DMS153 treated with DMSO at 0.1 percent for 48 hours (cell line): ENCODE results near the gene MSX1.

Experiments used
- DNase-seq: peaks from one replicate; lab custom pipeline; 2025; ENCODE audit not compliant: unreplicated experiment; lab: John Stamatoyannopoulos, UW

MSX1 gene

GRCh38 chr4:4868758-4869723, 9.6 kb downstream of the MSX1 start:
- DNase-seq: no peak

GRCh38 chr4:4869731-4870571, 10.5 kb downstream of the MSX1 start:
- DNase-seq: no peak

GRCh38 chr4:4870576-4871241, 11.2 kb downstream of the MSX1 start:
- DNase-seq: no peak

- DNase-seq: no peak
Measured at GRCh38 chr4:4871242-4871572, 11.7 kb downstream of the MSX1 start.

GRCh38 chr4:4871573-4872313, 12.3 kb downstream of the MSX1 start:
- DNase-seq: no peak

GRCh38 chr4:4872314-4872903, 12.9 kb downstream of the MSX1 start:
- DNase-seq: no peak

GRCh38 chr4:4873203-4873602, 13.7 kb downstream of the MSX1 start:
- no peak for DNase-seq

GRCh38 chr4:4874254-4874653, 14.8 kb downstream of the MSX1 start:
- no peak for DNase-seq

- DNase-seq: no peak
Measured at GRCh38 chr4:4875147-4875546, 15.7 kb downstream of the MSX1 start.

- no peak for DNase-seq
Measured at GRCh38 chr4:4875611-4876010, 16.1 kb downstream of the MSX1 start.

- no peak for DNase-seq
Measured at GRCh38 chr4:4876945-4877661, 17.6 kb downstream of the MSX1 start.

GRCh38 chr4:4880492-4880891, 21.0 kb downstream of the MSX1 start:
- DNase-seq: no peak

- DNase-seq: no peak
Measured at GRCh38 chr4:4881432-4881831, 22.0 kb downstream of the MSX1 start.

- DNase-seq: no peak
Measured at GRCh38 chr4:4884611-4885010, 25.1 kb downstream of the MSX1 start.

GRCh38 chr4:4887426-4887825, 28.0 kb downstream of the MSX1 start:
- no peak for DNase-seq

GRCh38 chr4:4888695-4889094, 29.2 kb downstream of the MSX1 start:
- DNase-seq: no peak

- no peak for DNase-seq
Measured at GRCh38 chr4:4889781-4890180, 30.3 kb downstream of the MSX1 start.

GRCh38 chr4:4890574-4891255, 31.2 kb downstream of the MSX1 start:
- no peak for DNase-seq

- no peak for DNase-seq
Measured at GRCh38 chr4:4893721-4894120, 34.3 kb downstream of the MSX1 start.
